ENCODE results near the gene STK17A. TPM values are rescaled to one million over a fixed set of nuclear protein-coding genes. Genes with fewer than 3 reads are reported as not detected.

The STK17A gene
- total RNA-seq, 1 donor from 2014 or later = 15.6 TPM

GRCh38 chr7:43646603-43647338, 63.9 kb downstream of the STK17A start:
- peaks cover 34% of the 10 kb centered on the region for H3K36me3 Mint-ChIP-seq
- peaks cover 11% of the 10 kb centered on the region for H3F3A ChIP-seq (ENCODE audit: low read depth)
- peaks cover 23% of the 10 kb centered on the region for H3K4me1 ChIP-seq
- H3K36me3 ChIP-seq = no peaks in the 10 kb centered on the region
- peak overlapping the region; percentile 77 for H3K27ac ChIP-seq
- no peaks in the 10 kb centered on the region for H3K27me3 ChIP-seq
- H3K9me3 Mint-ChIP-seq = no peaks in the 10 kb centered on the region
- H4K20me1 ChIP-seq (ENCODE audit: low read depth) = peaks cover 52% of the 10 kb centered on the region
- TF ChIP-seq EZH2phosphoT487 (IDR thresholded peaks at IDR 0.05) (no peak), CTCF (IDR thresholded peaks at IDR 0.05) (no peak), EZH2 (IDR thresholded peaks at IDR 0.05) (no peak)
- peaks cover 65% of the 10 kb centered on the region for H3K4me1 Mint-ChIP-seq
- H3K27ac Mint-ChIP-seq = peak overlapping the region; percentile 96
- peaks cover 36% of the 10 kb centered on the region for H3K79me2 ChIP-seq (ENCODE audit: low read depth)
- DNase-seq (ENCODE audit: low spot score) = no peak
- H3K9me3 ChIP-seq (ENCODE audit: low read depth) = no peaks in the 10 kb centered on the region
- no peak overlapping the region for H2AFZ ChIP-seq (replicated peaks)
- H3K4me3 Mint-ChIP-seq = peak overlapping the region; percentile 72
- H3K27me3 Mint-ChIP-seq (ENCODE audit: insufficient read depth, low read depth) = peaks cover 9% of the 10 kb centered on the region
- H3K4me2 ChIP-seq = peak overlapping the region; percentile 41
- H3K9ac ChIP-seq = no peak overlapping the region
- H3K4me3 ChIP-seq = no peak overlapping the region

- H3K4me1 ChIP-seq = peaks cover 23% of the 10 kb centered on the region
- H2AFZ ChIP-seq (replicated peaks) = no peak overlapping the region
- H3K27me3 ChIP-seq = no peaks in the 10 kb centered on the region
- H3K9ac ChIP-seq = no peak overlapping the region
- H3K36me3 Mint-ChIP-seq = peaks cover 34% of the 10 kb centered on the region
- peaks cover 11% of the 10 kb centered on the region for H3F3A ChIP-seq (ENCODE audit: low read depth)
- H4K20me1 ChIP-seq (ENCODE audit: low read depth) = peaks cover 52% of the 10 kb centered on the region
- TF ChIP-seq EZH2 (IDR thresholded peaks at IDR 0.05) (no peak), EZH2phosphoT487 (IDR thresholded peaks at IDR 0.05) (no peak), CTCF (IDR thresholded peaks at IDR 0.05) (no peak)
- peaks cover 42% of the 10 kb centered on the region for H3K79me2 ChIP-seq (ENCODE audit: low read depth)
- H3K4me3 ChIP-seq = no peak overlapping the region
- H3K27ac Mint-ChIP-seq = peak overlapping the region; percentile 96
- H3K27me3 Mint-ChIP-seq (ENCODE audit: insufficient read depth, low read depth) = peaks cover 9% of the 10 kb centered on the region
- H3K4me2 ChIP-seq = peak overlapping the region; percentile 41
- H3K36me3 ChIP-seq = no peaks in the 10 kb centered on the region
- DNase-seq (ENCODE audit: low spot score) = peak; percentile 72
- H3K9me3 Mint-ChIP-seq = no peaks in the 10 kb centered on the region
- no peaks in the 10 kb centered on the region for H3K9me3 ChIP-seq (ENCODE audit: low read depth)
- H3K27ac ChIP-seq = peak overlapping the region; percentile 77
- peaks cover 69% of the 10 kb centered on the region for H3K4me1 Mint-ChIP-seq
- peak overlapping the region; percentile 72 for H3K4me3 Mint-ChIP-seq
Observed at GRCh38 chr7:43647339-43647672, 64.4 kb downstream of the STK17A start.

- Histone ChIP-seq H3K9me3 (ENCODE audit: low read depth) (no peaks in the 10 kb centered on the region), H3K27ac (peak overlapping the region; percentile 77), H3K79me2 (ENCODE audit: low read depth) (peaks cover 47% of the 10 kb centered on the region), H3K4me3 (no peak overlapping the region), H3K4me1 (peaks cover 23% of the 10 kb centered on the region), H4K20me1 (ENCODE audit: low read depth) (peaks cover 52% of the 10 kb centered on the region), H3K27me3 (no peaks in the 10 kb centered on the region), H3F3A (ENCODE audit: low read depth) (peaks cover 11% of the 10 kb centered on the region), H3K36me3 (no peaks in the 10 kb centered on the region), H3K4me2 (peak overlapping the region; percentile 41), H2AFZ (replicated peaks) (no peak overlapping the region), H3K9ac (no peak overlapping the region)
- no peak for DNase-seq (ENCODE audit: low spot score)
- H3K36me3 Mint-ChIP-seq = peaks cover 32% of the 10 kb centered on the region
- peak overlapping the region; percentile 72 for H3K4me3 Mint-ChIP-seq
- peak overlapping the region; percentile 96 for H3K27ac Mint-ChIP-seq
- H3K4me1 Mint-ChIP-seq = peaks cover 69% of the 10 kb centered on the region
- peaks cover 9% of the 10 kb centered on the region for H3K27me3 Mint-ChIP-seq (ENCODE audit: insufficient read depth, low read depth)
- TF ChIP-seq EZH2phosphoT487 (IDR thresholded peaks at IDR 0.05) (no peak), EZH2 (IDR thresholded peaks at IDR 0.05) (no peak), CTCF (IDR thresholded peaks at IDR 0.05) (no peak)
- peaks cover 2% of the 10 kb centered on the region for H3K9me3 Mint-ChIP-seq
Observed at GRCh38 chr7:43647673-43648472, 65.0 kb downstream of the STK17A start.
